GM23338 (cell line): ENCODE measurements around the gene MYH6. TPM values are rescaled to one million over a fixed set of nuclear protein-coding genes. Genes with fewer than 3 reads are reported as not detected.

ENCODE experiments used
- ATAC-seq: fragments of 200-7000 bp; cut with Tn5 transposase; 3 replicates; pipeline ENCODE4 v1.9.1; 2020
- DNase-seq: peaks from one replicate; pipeline ENCODE4 v3.0.0-alpha.2; 2015; ENCODE audit warnings: low spot score
- H2AFZ ChIP-seq: fragments of 200-600 bp; sonication (generic); 2 replicates; pipeline ENCODE4 v1.8.0; 2016; ENCODE audit warnings: antibody characterized with exemption, mild to moderate bottlenecking, moderate library complexity
- H3F3A ChIP-seq: fragments of 200-600 bp; sonication (generic); replicated peaks from 2 replicates; pipeline ENCODE4 v1.8.0; 2017; ENCODE audit warnings: antibody characterized with exemption, mixed run types, low read depth
- H3K27ac ChIP-seq: fragments of 200-600 bp; sonication (generic); 2 replicates; pipeline ENCODE4 v1.6.1; 2016; ENCODE audit warnings: low read depth
- H3K27me3 ChIP-seq: fragments of 200-600 bp; sonication (generic); 2 replicates; pipeline ENCODE4 v1.8.0; 2016; ENCODE audit warnings: mild to moderate bottlenecking, mixed run types, moderate library complexity; ENCODE audit not compliant: insufficient read depth
- H3K36me3 ChIP-seq: fragments of 200-600 bp; sonication (generic); 2 replicates; pipeline ENCODE4 v1.8.0; 2016; ENCODE audit warnings: mild to moderate bottlenecking; ENCODE audit not compliant: insufficient read depth
- H3K4me1 ChIP-seq: fragments of 200-600 bp; sonication (generic); 2 replicates; pipeline ENCODE4 v1.8.0; 2016; ENCODE audit warnings: mild to moderate bottlenecking, moderate library complexity; ENCODE audit not compliant: insufficient read depth
- H3K4me2 ChIP-seq: fragments of 200-600 bp; sonication (generic); 2 replicates; pipeline ENCODE4 v1.7.1; 2017; ENCODE audit warnings: mixed run types
- H3K4me3 ChIP-seq: fragments of 200-600 bp; sonication (generic); 2 replicates; pipeline ENCODE4 v1.6.1; 2016; ENCODE audit warnings: mixed run types
- H3K79me2 ChIP-seq: fragments of 200-600 bp; sonication (generic); replicated peaks from 2 replicates; pipeline ENCODE4 v1.8.0; 2017; ENCODE audit warnings: mild to moderate bottlenecking; ENCODE audit not compliant: insufficient read depth
- H3K9me2 ChIP-seq: fragments of 200-600 bp; sonication (generic); 2 replicates; pipeline ENCODE4 v1.8.0; 2017; ENCODE audit not compliant: insufficient read depth
- H4K20me1 ChIP-seq: fragments of 200-600 bp; sonication (generic); replicated peaks from 2 replicates; pipeline ENCODE4 v1.8.0; 2017; ENCODE audit warnings: mild to moderate bottlenecking; ENCODE audit not compliant: insufficient read depth
- H3K27ac Mint-ChIP-seq: 2 replicates; pipeline ENCODE4 v1.8.0; 2020; ENCODE audit warnings: inconsistent platforms, mild to moderate bottlenecking, moderate library complexity, mixed read lengths
- H3K27me3 Mint-ChIP-seq: 3 replicates; pipeline ENCODE4 v1.8.0; 2022; ENCODE audit warnings: low read depth, mild to moderate bottlenecking, moderate library complexity, mixed read lengths, inconsistent platforms; ENCODE audit not compliant: insufficient read depth, poor library complexity
- H3K36me3 Mint-ChIP-seq: 3 replicates; pipeline ENCODE4 v1.8.0; 2021; ENCODE audit warnings: low read depth, mild to moderate bottlenecking, inconsistent platforms, moderate library complexity, mixed read lengths
- H3K4me1 Mint-ChIP-seq: 3 replicates; pipeline ENCODE4 v1.8.0; 2020; ENCODE audit warnings: mild to moderate bottlenecking, inconsistent platforms, mixed read lengths
- H3K4me3 Mint-ChIP-seq: 3 replicates; pipeline ENCODE4 v1.8.0; 2021; ENCODE audit warnings: moderate library complexity, mild to moderate bottlenecking, inconsistent platforms, mixed read lengths
- H3K9me3 Mint-ChIP-seq: 3 replicates; pipeline ENCODE4 v1.8.0; 2020; ENCODE audit warnings: moderate library complexity, mild to moderate bottlenecking, inconsistent platforms, mixed read lengths
- CREB1 ChIP-seq: fragments of 250-450 bp; sonication (Bioruptor Pico); IDR thresholded peaks from 2 replicates; pipeline ENCODE4 v1.5.0; 2020; ENCODE audit warnings: low read depth, mild to moderate bottlenecking, moderate library complexity
- EZH2 ChIP-seq: fragments of 200-600 bp; sonication (generic); IDR thresholded peaks from one replicate; pipeline ENCODE4 v1.8.0; 2017; ENCODE audit warnings: antibody characterized with exemption, mild to moderate bottlenecking, low read depth; ENCODE audit not compliant: unreplicated experiment
- EZH2phosphoT487 ChIP-seq: fragments of 200-600 bp; sonication (generic); IDR thresholded peaks from one replicate; pipeline ENCODE4 v1.8.1; 2018; ENCODE audit warnings: antibody characterized with exemption; ENCODE audit not compliant: unreplicated experiment
- JUNB ChIP-seq: IDR thresholded peaks from one replicate; pipeline ENCODE4 v1.6.1; 2016; ENCODE audit warnings: antibody characterized with exemption; ENCODE audit not compliant: unreplicated experiment
- NANOG ChIP-seq: IDR thresholded peaks from 2 replicates; pipeline ENCODE4 v1.6.1; 2016; ENCODE audit warnings: antibody characterized with exemption, borderline replicate concordance
- POLR2AphosphoS5 ChIP-seq: IDR thresholded peaks from 2 replicates; pipeline ENCODE4 v1.6.1; 2016; ENCODE audit warnings: antibody characterized with exemption, low read depth
- STAT1 ChIP-seq: IDR thresholded peaks from one replicate; pipeline ENCODE4 v1.6.1; 2016; ENCODE audit warnings: antibody characterized with exemption; ENCODE audit not compliant: unreplicated experiment
- ZNF114 ChIP-seq: fragments of 250-450 bp; sonication (Bioruptor Pico); IDR thresholded peaks from 2 replicates; pipeline ENCODE4 v1.5.0; 2020; ENCODE audit warnings: mild to moderate bottlenecking, moderate library complexity
- ZNF331 ChIP-seq: fragments of 250-450 bp; sonication (Bioruptor Pico); IDR thresholded peaks from 2 replicates; pipeline ENCODE4 v1.5.0; 2020; ENCODE audit warnings: low read depth, mild to moderate bottlenecking, moderate library complexity
- polyA plus RNA-seq: library from polyadenylated mRNA; unstranded; fragments of >200 nt; fragmentation: Nextera tagmentation; extraction: Ambion mirVana; gene quantifications from 2 replicates; pipeline ENCODE4 v1.2.1, GENCODE V29; 2016
- total RNA-seq: library from RNA; depleted of rRNA; stranded (reverse); fragments of >200 nt; shearing (Covaris generic); gene quantifications from 2 replicates; pipeline ENCODE4 v1.2.3, GENCODE V29; 2014
- TF ChIP-seq, protein P1 (sequence below), 2 experiments: fragments of 200-600 bp in 1 of 2; sonication (generic) in 1 of 2; conservative IDR thresholded peaks; 2 replicates each; pipeline versions ENCODE4 v1.5.1 to v1.6.1; 2016 to 2017; ENCODE audit warnings: antibody characterized with exemption in 2 of 2, low read depth in 2 of 2, mild to moderate bottlenecking in 2 of 2, moderate library complexity in 1 of 2
- TF ChIP-seq, protein P2 (sequence below): IDR thresholded peaks from one replicate; pipeline ENCODE4 v1.6.1; 2018; ENCODE audit warnings: antibody characterized with exemption; ENCODE audit not compliant: unreplicated experiment
- TF ChIP-seq, protein P3 (sequence below): fragments of 250-450 bp; sonication (Bioruptor Pico); IDR thresholded peaks from 2 replicates; pipeline ENCODE4 v1.5.0; 2020; ENCODE audit warnings: mild to moderate bottlenecking, moderate library complexity
- TF ChIP-seq, protein P4 (sequence below): IDR thresholded peaks from 2 replicates; pipeline ENCODE4 v1.6.1; 2016; ENCODE audit warnings: antibody characterized with exemption

The MYH6 gene
- total and polyA plus RNA-seq, 2 experiments from 2014 or later = 0.03 to 0.10 TPM

DNA sequence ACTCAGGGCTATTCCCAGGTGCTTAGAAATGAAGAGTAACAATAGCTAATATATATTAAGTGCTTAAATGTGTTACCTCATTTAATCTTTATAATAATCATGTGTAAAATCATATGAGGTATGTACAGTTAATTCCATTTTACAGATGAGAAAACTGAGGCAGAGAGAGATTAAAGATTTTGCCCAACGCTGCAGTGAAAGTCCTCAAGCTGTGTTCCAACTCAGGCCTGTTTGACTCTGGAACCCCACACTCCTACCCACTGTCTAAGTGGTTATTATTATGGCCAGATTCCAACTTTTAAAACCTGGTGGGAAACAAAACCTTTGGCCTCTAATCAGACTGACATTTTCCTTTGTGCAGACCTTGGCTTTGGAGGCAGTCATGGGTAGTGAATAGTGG, 21.1 kb downstream of the MYH6 start:
- H3K4me3 Mint-ChIP-seq = no peak overlapping the region
- H3K9me2 ChIP-seq = peaks cover 9% of the 10 kb centered on the region; the same call in 1 of the 2 replicates
- H3K79me2 ChIP-seq = no peaks in the 10 kb centered on the region
- H3K4me3 ChIP-seq = no peak overlapping the region
- no peak overlapping the region for H3K4me2 ChIP-seq
- peaks cover 10% of the 10 kb centered on the region for H3K27me3 Mint-ChIP-seq
- H3K27me3 ChIP-seq = no peaks in the 10 kb centered on the region
- TF ChIP-seq ZNF114 (CRISPR knock-in tag) (no peak), NANOG (no peak), EZH2phosphoT487 (no peak), STAT1 (no peak), CREB1 (CRISPR knock-in tag) (no peak), ZNF331 (CRISPR knock-in tag) (no peak), JUNB (no peak), POLR2AphosphoS5 (no peak), EZH2 (no peak)
- TF ChIP-seq, protein P1, sequence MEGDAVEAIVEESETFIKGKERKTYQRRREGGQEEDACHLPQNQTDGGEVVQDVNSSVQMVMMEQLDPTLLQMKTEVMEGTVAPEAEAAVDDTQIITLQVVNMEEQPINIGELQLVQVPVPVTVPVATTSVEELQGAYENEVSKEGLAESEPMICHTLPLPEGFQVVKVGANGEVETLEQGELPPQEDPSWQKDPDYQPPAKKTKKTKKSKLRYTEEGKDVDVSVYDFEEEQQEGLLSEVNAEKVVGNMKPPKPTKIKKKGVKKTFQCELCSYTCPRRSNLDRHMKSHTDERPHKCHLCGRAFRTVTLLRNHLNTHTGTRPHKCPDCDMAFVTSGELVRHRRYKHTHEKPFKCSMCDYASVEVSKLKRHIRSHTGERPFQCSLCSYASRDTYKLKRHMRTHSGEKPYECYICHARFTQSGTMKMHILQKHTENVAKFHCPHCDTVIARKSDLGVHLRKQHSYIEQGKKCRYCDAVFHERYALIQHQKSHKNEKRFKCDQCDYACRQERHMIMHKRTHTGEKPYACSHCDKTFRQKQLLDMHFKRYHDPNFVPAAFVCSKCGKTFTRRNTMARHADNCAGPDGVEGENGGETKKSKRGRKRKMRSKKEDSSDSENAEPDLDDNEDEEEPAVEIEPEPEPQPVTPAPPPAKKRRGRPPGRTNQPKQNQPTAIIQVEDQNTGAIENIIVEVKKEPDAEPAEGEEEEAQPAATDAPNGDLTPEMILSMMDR (conservative IDR thresholded peaks at IDR 0.05; ENCODE audit: low read depth in 2 of 2) = no peak
- TF ChIP-seq, protein P2, sequence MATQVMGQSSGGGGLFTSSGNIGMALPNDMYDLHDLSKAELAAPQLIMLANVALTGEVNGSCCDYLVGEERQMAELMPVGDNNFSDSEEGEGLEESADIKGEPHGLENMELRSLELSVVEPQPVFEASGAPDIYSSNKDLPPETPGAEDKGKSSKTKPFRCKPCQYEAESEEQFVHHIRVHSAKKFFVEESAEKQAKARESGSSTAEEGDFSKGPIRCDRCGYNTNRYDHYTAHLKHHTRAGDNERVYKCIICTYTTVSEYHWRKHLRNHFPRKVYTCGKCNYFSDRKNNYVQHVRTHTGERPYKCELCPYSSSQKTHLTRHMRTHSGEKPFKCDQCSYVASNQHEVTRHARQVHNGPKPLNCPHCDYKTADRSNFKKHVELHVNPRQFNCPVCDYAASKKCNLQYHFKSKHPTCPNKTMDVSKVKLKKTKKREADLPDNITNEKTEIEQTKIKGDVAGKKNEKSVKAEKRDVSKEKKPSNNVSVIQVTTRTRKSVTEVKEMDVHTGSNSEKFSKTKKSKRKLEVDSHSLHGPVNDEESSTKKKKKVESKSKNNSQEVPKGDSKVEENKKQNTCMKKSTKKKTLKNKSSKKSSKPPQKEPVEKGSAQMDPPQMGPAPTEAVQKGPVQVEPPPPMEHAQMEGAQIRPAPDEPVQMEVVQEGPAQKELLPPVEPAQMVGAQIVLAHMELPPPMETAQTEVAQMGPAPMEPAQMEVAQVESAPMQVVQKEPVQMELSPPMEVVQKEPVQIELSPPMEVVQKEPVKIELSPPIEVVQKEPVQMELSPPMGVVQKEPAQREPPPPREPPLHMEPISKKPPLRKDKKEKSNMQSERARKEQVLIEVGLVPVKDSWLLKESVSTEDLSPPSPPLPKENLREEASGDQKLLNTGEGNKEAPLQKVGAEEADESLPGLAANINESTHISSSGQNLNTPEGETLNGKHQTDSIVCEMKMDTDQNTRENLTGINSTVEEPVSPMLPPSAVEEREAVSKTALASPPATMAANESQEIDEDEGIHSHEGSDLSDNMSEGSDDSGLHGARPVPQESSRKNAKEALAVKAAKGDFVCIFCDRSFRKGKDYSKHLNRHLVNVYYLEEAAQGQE = no peak
- TF ChIP-seq, protein P3, sequence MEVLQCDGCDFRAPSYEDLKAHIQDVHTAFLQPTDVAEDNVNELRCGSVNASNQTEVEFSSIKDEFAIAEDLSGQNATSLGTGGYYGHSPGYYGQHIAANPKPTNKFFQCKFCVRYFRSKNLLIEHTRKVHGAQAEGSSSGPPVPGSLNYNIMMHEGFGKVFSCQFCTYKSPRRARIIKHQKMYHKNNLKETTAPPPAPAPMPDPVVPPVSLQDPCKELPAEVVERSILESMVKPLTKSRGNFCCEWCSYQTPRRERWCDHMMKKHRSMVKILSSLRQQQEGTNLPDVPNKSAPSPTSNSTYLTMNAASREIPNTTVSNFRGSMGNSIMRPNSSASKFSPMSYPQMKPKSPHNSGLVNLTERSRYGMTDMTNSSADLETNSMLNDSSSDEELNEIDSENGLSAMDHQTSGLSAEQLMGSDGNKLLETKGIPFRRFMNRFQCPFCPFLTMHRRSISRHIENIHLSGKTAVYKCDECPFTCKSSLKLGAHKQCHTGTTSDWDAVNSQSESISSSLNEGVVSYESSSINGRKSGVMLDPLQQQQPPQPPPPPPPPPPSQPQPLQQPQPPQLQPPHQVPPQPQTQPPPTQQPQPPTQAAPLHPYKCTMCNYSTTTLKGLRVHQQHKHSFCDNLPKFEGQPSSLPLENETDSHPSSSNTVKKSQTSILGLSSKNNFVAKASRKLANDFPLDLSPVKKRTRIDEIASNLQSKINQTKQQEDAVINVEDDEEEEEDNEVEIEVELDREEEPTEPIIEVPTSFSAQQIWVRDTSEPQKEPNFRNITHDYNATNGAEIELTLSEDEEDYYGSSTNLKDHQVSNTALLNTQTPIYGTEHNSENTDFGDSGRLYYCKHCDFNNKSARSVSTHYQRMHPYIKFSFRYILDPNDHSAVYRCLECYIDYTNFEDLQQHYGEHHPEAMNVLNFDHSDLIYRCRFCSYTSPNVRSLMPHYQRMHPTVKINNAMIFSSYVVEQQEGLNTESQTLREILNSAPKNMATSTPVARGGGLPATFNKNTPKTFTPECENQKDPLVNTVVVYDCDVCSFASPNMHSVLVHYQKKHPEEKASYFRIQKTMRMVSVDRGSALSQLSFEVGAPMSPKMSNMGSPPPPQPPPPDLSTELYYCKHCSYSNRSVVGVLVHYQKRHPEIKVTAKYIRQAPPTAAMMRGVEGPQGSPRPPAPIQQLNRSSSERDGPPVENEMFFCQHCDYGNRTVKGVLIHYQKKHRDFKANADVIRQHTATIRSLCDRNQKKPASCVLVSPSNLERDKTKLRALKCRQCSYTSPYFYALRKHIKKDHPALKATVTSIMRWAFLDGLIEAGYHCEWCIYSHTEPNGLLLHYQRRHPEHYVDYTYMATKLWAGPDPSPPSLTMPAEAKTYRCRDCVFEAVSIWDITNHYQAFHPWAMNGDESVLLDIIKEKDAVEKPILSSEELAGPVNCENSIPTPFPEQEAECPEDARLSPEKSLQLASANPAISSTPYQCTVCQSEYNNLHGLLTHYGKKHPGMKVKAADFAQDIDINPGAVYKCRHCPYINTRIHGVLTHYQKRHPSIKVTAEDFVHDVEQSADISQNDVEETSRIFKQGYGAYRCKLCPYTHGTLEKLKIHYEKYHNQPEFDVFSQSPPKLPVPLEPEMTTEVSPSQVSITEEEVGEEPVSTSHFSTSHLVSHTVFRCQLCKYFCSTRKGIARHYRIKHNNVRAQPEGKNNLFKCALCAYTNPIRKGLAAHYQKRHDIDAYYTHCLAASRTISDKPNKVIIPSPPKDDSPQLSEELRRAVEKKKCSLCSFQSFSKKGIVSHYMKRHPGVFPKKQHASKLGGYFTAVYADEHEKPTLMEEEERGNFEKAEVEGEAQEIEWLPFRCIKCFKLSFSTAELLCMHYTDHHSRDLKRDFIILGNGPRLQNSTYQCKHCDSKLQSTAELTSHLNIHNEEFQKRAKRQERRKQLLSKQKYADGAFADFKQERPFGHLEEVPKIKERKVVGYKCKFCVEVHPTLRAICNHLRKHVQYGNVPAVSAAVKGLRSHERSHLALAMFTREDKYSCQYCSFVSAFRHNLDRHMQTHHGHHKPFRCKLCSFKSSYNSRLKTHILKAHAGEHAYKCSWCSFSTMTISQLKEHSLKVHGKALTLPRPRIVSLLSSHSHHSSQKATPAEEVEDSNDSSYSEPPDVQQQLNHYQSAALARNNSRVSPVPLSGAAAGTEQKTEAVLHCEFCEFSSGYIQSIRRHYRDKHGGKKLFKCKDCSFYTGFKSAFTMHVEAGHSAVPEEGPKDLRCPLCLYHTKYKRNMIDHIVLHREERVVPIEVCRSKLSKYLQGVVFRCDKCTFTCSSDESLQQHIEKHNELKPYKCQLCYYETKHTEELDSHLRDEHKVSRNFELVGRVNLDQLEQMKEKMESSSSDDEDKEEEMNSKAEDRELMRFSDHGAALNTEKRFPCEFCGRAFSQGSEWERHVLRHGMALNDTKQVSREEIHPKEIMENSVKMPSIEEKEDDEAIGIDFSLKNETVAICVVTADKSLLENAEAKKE (CRISPR knock-in tag) = no peak
- TF ChIP-seq, protein P4, sequence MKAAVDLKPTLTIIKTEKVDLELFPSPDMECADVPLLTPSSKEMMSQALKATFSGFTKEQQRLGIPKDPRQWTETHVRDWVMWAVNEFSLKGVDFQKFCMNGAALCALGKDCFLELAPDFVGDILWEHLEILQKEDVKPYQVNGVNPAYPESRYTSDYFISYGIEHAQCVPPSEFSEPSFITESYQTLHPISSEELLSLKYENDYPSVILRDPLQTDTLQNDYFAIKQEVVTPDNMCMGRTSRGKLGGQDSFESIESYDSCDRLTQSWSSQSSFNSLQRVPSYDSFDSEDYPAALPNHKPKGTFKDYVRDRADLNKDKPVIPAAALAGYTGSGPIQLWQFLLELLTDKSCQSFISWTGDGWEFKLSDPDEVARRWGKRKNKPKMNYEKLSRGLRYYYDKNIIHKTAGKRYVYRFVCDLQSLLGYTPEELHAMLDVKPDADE = no peak
- H3K36me3 Mint-ChIP-seq = no peaks in the 10 kb centered on the region; the same call in 2 of the 3 replicates
- DNase-seq (no peak), ATAC-seq (no peak)
- no peaks in the 10 kb centered on the region for H3K36me3 ChIP-seq
- no peaks in the 10 kb centered on the region for H4K20me1 ChIP-seq
- no peaks in the 10 kb centered on the region; the same call in 1 of the 2 replicates for H3K4me1 ChIP-seq
- peaks cover 10% of the 10 kb centered on the region for H3K4me1 Mint-ChIP-seq
- no peaks in the 10 kb centered on the region; the same call in 1 of the 3 replicates for H3K9me3 Mint-ChIP-seq
- no peaks in the 10 kb centered on the region for H3F3A ChIP-seq
- no peak overlapping the region for H3K27ac ChIP-seq
- H2AFZ ChIP-seq = no peak overlapping the region
- H3K27ac Mint-ChIP-seq = no peak overlapping the region
